GM12878 (cell line): Measurements from ENCODE around the gene HOXB1. TPM values are rescaled to one million over a fixed set of nuclear protein-coding genes. Genes with fewer than 3 reads are reported as not detected.

Source experiments
- ATAC-seq: fragments of 200-7000 bp; cut with Tn5 transposase; 3 replicates; pipeline ENCODE4 v1.9.1; 2020; ENCODE audit warnings: mild to moderate bottlenecking, moderate library complexity
- BruUV-seq: library from RNA; stranded (reverse); fragments of 400-500 nt; replicated peaks from 2 replicates; lab custom pipeline; 2021; lab: Mats Ljungman, UMichigan
- CTCF ChIA-PET: fragments of 300-600 bp; sonication (Branson Sonifier 250); formaldehyde crosslinking; extraction: SDS; loops from one replicate; lab custom pipeline; 2021; ENCODE audit warnings: inconsistent platforms; lab: Yijun Ruan, JAX
- POLR2A ChIA-PET: fragments of 350-600 bp; formaldehyde crosslinking; extraction: SDS; loops from one replicate; lab custom pipeline; 2021; ENCODE audit warnings: inconsistent platforms; lab: Charles Lee
- RAD21 ChIA-PET: fragments of 300-600 bp; sonication (Branson Sonifier 250); formaldehyde crosslinking; loops from one replicate; lab custom pipeline; 2023; ENCODE audit warnings: antibody characterized with exemption; ENCODE audit not compliant: unreplicated experiment; lab: Charles Lee
- SMC1A ChIA-PET: fragments of 300-600 bp; sonication (Branson Sonifier 250); formaldehyde crosslinking; loops from one replicate; lab custom pipeline; 2023; ENCODE audit not compliant: unreplicated experiment, uncharacterized antibody; lab: Charles Lee
- DNase-seq: peaks from one replicate; pipeline ENCODE4 v3.0.0-alpha.2; 2011; ENCODE audit warnings: low read depth, low spot score
- FAIRE-seq: peaks from 3 replicates; lab custom pipeline; 2011; peaks lifted over from hg19 to GRCh38; lab: Jason Lieb, UNC
- H2AFZ ChIP-seq: 2 replicates; pipeline ENCODE4 v1.6.0; 2011; ENCODE audit warnings: low read depth, low read length, control low read depth; ENCODE audit not compliant: control insufficient read depth
- H3K27ac ChIP-seq: 2 replicates; pipeline ENCODE4 v1.5.1; 2011; ENCODE audit warnings: control low read depth; ENCODE audit not compliant: control insufficient read depth, insufficient read depth
- H3K27me3 ChIP-seq, 2 experiments: replicated peaks in 1 of 2; 2 replicates each; pipeline versions ENCODE4 v1.6.0 to v1.6.1; 2011; ENCODE audit warnings: low read length in 1 of 2; ENCODE audit not compliant: control insufficient read depth in 2 of 2, insufficient read depth in 2 of 2
- H3K36me3 ChIP-seq, 2 experiments: 2 replicates each; pipeline ENCODE4 v1.5.1; 2011; ENCODE audit warnings: low read length in 1 of 2; ENCODE audit not compliant: control insufficient read depth in 2 of 2, insufficient read depth in 2 of 2
- H3K4me1 ChIP-seq: 2 replicates; pipeline ENCODE4 v1.6.1; 2011; ENCODE audit warnings: mild to moderate bottlenecking, low read length, moderate library complexity, mixed read lengths; ENCODE audit not compliant: control insufficient read depth, insufficient read depth
- H3K4me2 ChIP-seq: 2 replicates; pipeline ENCODE4 v1.6.0; 2011; ENCODE audit warnings: control low read depth; ENCODE audit not compliant: control insufficient read depth, insufficient read depth
- H3K4me3 ChIP-seq: fragments of 200-600 bp; sonication (generic); 2 replicates; pipeline ENCODE4 v1.5.1; 2016
- H3K79me2 ChIP-seq: 2 replicates; pipeline ENCODE4 v1.6.0; 2011; ENCODE audit warnings: low read length; ENCODE audit not compliant: control insufficient read depth, insufficient read depth
- H3K9ac ChIP-seq: 2 replicates; pipeline ENCODE4 v1.8.0; 2011; ENCODE audit warnings: low read length, control low read depth, mixed read lengths; ENCODE audit not compliant: control insufficient read depth, insufficient read depth
- H3K9me3 ChIP-seq: replicated peaks from 3 replicates; pipeline ENCODE4 v1.5.1; 2011; ENCODE audit warnings: mild to moderate bottlenecking, low read length; ENCODE audit not compliant: control insufficient read depth, insufficient read depth
- H4K20me1 ChIP-seq: 2 replicates; pipeline ENCODE4 v1.6.0; 2011; ENCODE audit not compliant: control insufficient read depth, insufficient read depth
- ATF2 ChIP-seq: IDR thresholded peaks from 2 replicates; pipeline ENCODE4 v1.6.1; 2012; ENCODE audit warnings: low read length, inconsistent platforms
- EGR1 ChIP-seq, 2 experiments: IDR thresholded peaks; 1 replicate in 1 of 2; 2 replicates in 1 of 2; pipeline ENCODE4 v1.6.1; 2011 to 2012; ENCODE audit warnings: low read depth in 2 of 2, low read length in 2 of 2, borderline replicate concordance in 1 of 2, mild to moderate bottlenecking in 1 of 2, moderate library complexity in 1 of 2
- TCF12 ChIP-seq: IDR thresholded peaks from 2 replicates; pipeline ENCODE4 v1.6.1; 2011; ENCODE audit warnings: low read depth, mild to moderate bottlenecking, low read length
- WGBS: methylation state at CpG from one replicate; pipeline ENCODE4 v1.1.6; 2016; ENCODE audit warnings: low lambda C conversion rate; ENCODE audit not compliant: insufficient replicate concordance, insufficient coverage; ENCODE audit errors: missing lambda C conversion rate; 5-methylcytosine and 5-hydroxymethylcytosine counted together
- in situ Hi-C: fragments of 300-500 bp; cut with MboI; formaldehyde crosslinking; loops from 9 replicates; pipeline ENCODE4 v1.14.3; 2018; ENCODE audit warnings: mixed read lengths
- intact Hi-C: fragments of 100-400 bp; cut with micrococcal nuclease; formaldehyde crosslinking; loops from one replicate; pipeline ENCODE4 v1.14.2; 2022; ENCODE audit not compliant: unreplicated experiment
- polyA plus RNA-seq, 11 experiments: library from polyadenylated mRNA; depleted of rRNA in 4 of 11; unstranded in 6 of 11; stranded (reverse) in 5 of 11; fragments of >200 nt; fragmentation: Nextera tagmentation in 4 of 11; fragmentation: Illumina TruSeq in 1 of 11; extraction: Ambion mirVana in 4 of 11; extraction: Trizol in 1 of 11; gene quantifications; 1 replicate in 1 of 11; 2 replicates in 10 of 11; pipeline versions ENCODE4 v1.2.1 to v1.2.3, GENCODE V29; 2011 to 2016; ENCODE audit warnings: inconsistent platforms in 2 of 11, missing spikeins in 2 of 11, low read depth in 1 of 11
- total RNA-seq, 4 experiments: library from RNA; depleted of rRNA in 3 of 4; stranded (reverse); fragments of >200 nt in 3 of 4; fragmentation: Illumina TruSeq in 1 of 4; extraction: Trizol in 1 of 4; gene quantifications; 2 replicates each; pipeline versions ENCODE4 v1.2.1 to v1.2.3, GENCODE V29; 2013 to 2021
- TF ChIP-seq, protein P1 (sequence below), 3 experiments: IDR thresholded peaks in 2 of 3; conservative IDR thresholded peaks in 1 of 3; 2 replicates each; pipeline ENCODE4 v1.5.1; 2011; ENCODE audit warnings: low read depth in 3 of 3, low read length in 3 of 3, mild to moderate bottlenecking in 3 of 3, control low read depth in 2 of 3, moderate library complexity in 2 of 3, inconsistent platforms in 1 of 3, mixed read lengths in 1 of 3; ENCODE audit not compliant: control insufficient read depth in 2 of 3, insufficient read depth in 1 of 3; ENCODE audit errors: extremely low read depth in 1 of 3

The HOXB1 gene
- total and polyA plus RNA-seq, 10 of the 15 experiments (the other 5 are each of a cell fraction or from before 2014, with no cell fraction given), result not detected

GRCh38 chr17:48503747-48504146, 27.1 kb downstream of the HOXB1 start:
- SMC1A ChIA-PET, result interaction anchor here (0.8 to 4.6 kb wide), 9 partner anchors 11 to 79 kb away, joined by 3 to 31 read pairs (median 4); no protein-coding TSS in a partner anchor
- TF ChIP-seq ATF2 (no peak), EGR1 (IDR thresholded peaks at IDR 0.05; ENCODE audit: borderline replicate concordance in 1 of 2, low read depth in 2 of 2, low read length in 2 of 2) (no peak), TCF12 (no peak)
- TF ChIP-seq, protein P1, sequence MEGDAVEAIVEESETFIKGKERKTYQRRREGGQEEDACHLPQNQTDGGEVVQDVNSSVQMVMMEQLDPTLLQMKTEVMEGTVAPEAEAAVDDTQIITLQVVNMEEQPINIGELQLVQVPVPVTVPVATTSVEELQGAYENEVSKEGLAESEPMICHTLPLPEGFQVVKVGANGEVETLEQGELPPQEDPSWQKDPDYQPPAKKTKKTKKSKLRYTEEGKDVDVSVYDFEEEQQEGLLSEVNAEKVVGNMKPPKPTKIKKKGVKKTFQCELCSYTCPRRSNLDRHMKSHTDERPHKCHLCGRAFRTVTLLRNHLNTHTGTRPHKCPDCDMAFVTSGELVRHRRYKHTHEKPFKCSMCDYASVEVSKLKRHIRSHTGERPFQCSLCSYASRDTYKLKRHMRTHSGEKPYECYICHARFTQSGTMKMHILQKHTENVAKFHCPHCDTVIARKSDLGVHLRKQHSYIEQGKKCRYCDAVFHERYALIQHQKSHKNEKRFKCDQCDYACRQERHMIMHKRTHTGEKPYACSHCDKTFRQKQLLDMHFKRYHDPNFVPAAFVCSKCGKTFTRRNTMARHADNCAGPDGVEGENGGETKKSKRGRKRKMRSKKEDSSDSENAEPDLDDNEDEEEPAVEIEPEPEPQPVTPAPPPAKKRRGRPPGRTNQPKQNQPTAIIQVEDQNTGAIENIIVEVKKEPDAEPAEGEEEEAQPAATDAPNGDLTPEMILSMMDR (IDR thresholded peaks at IDR 0.05 in 2 of 3, conservative IDR thresholded peaks at IDR 0.05 in 1 of 3; ENCODE audit: control insufficient read depth in 2 of 3, extremely low read depth in 1 of 3, insufficient read depth in 1 of 3, low read depth in 3 of 3, low read length in 3 of 3), result no peak
- TF ChIP-seq, all 136 proteins: peak for 0
- Histone ChIP-seq H3K79me2 (no peaks in the 10 kb centered on the region), H4K20me1 (no peaks in the 10 kb centered on the region), H3K4me1 (peaks cover 18% of the 10 kb centered on the region), H3K27ac (no peak overlapping the region), H2AFZ (no peak overlapping the region), H3K27me3 (no peaks in the 10 kb centered on the region), H3K4me2 (no peak overlapping the region), H3K9me3 (no peaks in the 10 kb centered on the region), H3K4me3 (no peak overlapping the region), H3K9ac (no peak overlapping the region), H3K36me3 (no peaks in the 10 kb centered on the region)
- ChIA-PET CTCF (interaction anchor here (1.2 to 5.7 kb wide), 4 partner anchors 10 to 168 kb away, joined by 4 to 36 read pairs (median 6); partner anchors contain the start of gene HOXB5), POLR2A (interaction anchor here (1.0 to 2.1 kb wide), 3 partner anchors 11 to 333 kb away, joined by 4 to 6 read pairs (median 5); no protein-coding TSS in a partner anchor), RAD21 (interaction anchor here (0.5 to 3.7 kb wide), 3 partner anchors 9 to 42 kb away, joined by 4 to 18 read pairs (median 5); no protein-coding TSS in a partner anchor)
- intact Hi-C loops, result no loop called here
- BruUV-seq, result no TSS peak
- ATAC-seq (no peak), FAIRE-seq (no peak), DNase-seq (no peak)
- in situ Hi-C loops, result no loop called here
- WGBS, result 80% methylated on average over 5 of the region's 5 CpGs
